PC-3 (cell line): ENCODE results near the gene EXOSC2.

Experiments
- EZH2phosphoT487 ChIP-seq: fragments of 300-600 bp; sonication (generic); IDR thresholded peaks from 2 replicates; pipeline ENCODE4 v1.6.1; 2018; ENCODE audit warnings: mild to moderate bottlenecking, antibody characterized with exemption, low read length, borderline replicate concordance
- TF ChIP-seq, protein P1 (sequence below): fragments of 300-600 bp; sonication (generic); conservative IDR thresholded peaks from 2 replicates; pipeline ENCODE4 v1.5.1; 2017; ENCODE audit warnings: antibody characterized with exemption, low read depth, mild to moderate bottlenecking, low read length

DNA sequence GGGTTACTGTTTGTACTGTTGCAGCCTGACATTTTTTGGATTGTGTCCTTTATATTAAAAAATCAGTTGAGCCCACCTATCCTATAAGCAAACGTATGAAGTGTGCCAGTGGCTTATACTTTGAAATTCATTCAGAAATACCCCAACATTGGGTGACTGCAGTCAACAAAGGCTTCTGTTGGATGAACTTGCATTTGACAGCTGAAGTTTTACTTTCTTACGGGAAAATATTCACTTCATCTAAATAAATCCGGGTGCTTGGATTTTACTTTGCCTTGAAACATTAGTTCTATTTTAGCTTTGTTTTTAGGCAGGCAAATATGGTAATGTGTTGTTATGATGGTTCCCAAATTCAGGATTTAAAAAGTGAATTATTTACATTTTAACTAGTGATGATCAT, 21.7 kb downstream of the EXOSC2 start:
- TF ChIP-seq EZH2phosphoT487: no peak
- TF ChIP-seq, protein P1, sequence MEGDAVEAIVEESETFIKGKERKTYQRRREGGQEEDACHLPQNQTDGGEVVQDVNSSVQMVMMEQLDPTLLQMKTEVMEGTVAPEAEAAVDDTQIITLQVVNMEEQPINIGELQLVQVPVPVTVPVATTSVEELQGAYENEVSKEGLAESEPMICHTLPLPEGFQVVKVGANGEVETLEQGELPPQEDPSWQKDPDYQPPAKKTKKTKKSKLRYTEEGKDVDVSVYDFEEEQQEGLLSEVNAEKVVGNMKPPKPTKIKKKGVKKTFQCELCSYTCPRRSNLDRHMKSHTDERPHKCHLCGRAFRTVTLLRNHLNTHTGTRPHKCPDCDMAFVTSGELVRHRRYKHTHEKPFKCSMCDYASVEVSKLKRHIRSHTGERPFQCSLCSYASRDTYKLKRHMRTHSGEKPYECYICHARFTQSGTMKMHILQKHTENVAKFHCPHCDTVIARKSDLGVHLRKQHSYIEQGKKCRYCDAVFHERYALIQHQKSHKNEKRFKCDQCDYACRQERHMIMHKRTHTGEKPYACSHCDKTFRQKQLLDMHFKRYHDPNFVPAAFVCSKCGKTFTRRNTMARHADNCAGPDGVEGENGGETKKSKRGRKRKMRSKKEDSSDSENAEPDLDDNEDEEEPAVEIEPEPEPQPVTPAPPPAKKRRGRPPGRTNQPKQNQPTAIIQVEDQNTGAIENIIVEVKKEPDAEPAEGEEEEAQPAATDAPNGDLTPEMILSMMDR: no peak
